ENCODE results near the gene CAPZA1. TPM values are rescaled to one million over a fixed set of nuclear protein-coding genes. Genes with fewer than 3 reads are reported as not detected.

The CAPZA1 gene
- total RNA-seq, 2 experiments from 2014 or later: 254 to 303 TPM

DNA sequence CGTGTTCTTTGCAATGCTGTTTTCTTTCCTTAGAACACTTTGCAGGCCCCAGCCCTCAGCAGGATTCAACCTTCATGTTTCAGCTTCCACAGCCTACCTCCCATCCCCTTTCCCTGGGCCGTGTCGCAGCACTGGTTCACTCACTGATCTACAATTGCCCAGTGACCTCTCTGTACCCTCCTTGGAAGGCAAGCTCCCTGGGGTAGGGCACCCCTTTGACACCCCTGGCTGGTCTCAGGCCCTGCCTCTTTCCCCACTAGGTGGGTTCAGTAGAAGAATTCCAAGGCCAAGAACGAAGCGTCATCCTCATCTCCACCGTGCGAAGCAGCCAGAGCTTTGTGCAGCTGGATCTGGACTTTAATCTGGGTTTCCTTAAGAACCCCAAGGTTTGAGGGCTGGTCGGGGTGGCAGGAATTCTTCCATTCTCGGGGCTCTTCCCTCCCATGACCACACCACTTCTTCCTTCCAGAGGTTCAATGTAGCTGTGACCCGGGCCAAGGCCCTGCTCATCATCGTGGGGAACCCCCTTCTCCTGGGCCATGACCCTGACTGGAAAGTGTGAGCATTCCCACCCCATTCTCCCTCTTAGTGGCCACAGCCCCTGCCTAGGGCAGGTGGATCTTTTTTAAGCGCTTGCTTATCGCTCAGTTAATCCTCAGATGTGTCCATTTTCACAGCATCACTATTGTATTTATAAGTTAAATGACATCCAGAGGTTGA, 80.0 kb downstream of the CAPZA1 start:
- no peak for DNase-seq
- POLR2A ChIA-PET: no interaction called here
- Mint-ChIP-seq H3K27me3 (no peaks in the 10 kb centered on the region), H3K9me3 (no peaks in the 10 kb centered on the region), H3K4me3 (no peak overlapping the region), H3K36me3 (ENCODE audit: low read depth) (peaks cover 42% of the 10 kb centered on the region), H3K27ac (peak overlapping the region; percentile 82), H3K4me1 (peaks cover 48% of the 10 kb centered on the region)
- CTCF ChIA-PET: interaction anchor here (0.6 to 2.5 kb wide), 4 partner anchors 9 to 58 kb away, joined by 3 to 10 read pairs (median 6); partner anchors contain the start of gene MOV10

DNA sequence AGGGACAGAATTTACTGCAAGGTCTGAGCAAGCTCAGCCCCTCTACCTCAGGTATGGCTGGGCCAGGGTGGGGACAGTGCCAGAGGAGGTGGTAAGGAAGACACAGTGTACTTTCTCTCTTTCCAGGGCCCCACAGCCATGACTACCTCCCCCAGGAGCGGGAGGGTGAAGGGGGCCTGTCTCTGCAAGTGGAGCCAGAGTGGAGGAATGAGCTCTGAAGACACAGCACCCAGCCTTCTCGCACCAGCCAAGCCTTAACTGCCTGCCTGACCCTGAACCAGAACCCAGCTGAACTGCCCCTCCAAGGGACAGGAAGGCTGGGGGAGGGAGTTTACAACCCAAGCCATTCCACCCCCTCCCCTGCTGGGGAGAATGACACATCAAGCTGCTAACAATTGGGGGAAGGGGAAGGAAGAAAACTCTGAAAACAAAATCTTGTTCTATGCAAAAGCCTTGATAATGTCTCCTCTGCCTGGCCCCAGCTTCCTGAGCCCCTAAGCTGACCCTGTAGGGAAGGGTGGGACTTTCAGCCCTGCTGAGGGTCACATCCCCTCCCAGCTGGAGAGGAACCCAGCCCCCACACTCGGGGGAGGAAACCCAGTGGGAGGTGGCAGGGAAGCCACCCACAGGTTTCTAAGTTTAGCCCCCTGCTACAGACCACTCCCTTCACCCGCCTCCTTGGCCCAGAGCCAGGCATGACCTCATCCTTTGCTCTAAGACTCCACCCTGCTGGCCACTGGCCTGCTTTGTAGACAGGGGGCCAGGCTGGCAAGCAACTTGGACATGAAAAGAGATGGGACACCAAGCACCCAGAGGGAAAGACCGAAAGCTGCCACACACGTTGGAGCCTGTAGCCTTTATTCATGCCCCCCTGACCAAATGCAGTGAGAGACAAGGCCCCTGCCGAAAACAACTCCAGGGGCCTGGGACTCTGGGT, 80.9 kb downstream of the CAPZA1 start:
- H3K4me1 Mint-ChIP-seq: peaks cover 57% of the 10 kb centered on the region
- ChIA-PET POLR2A (no interaction called here), CTCF (interaction anchor here (0.6 to 2.5 kb wide), 4 partner anchors 8 to 1106 kb away, joined by 3 to 10 read pairs (median 6); partner anchors contain the start of gene MOV10)
- no peaks in the 10 kb centered on the region for H3K27me3 Mint-ChIP-seq
- H3K4me3 Mint-ChIP-seq: no peak overlapping the region
- H3K36me3 Mint-ChIP-seq (ENCODE audit: low read depth): peaks cover 32% of the 10 kb centered on the region
- DNase-seq: peak; percentile 67
- H3K9me3 Mint-ChIP-seq: no peaks in the 10 kb centered on the region
- peak overlapping the region; percentile 82 for H3K27ac Mint-ChIP-seq

DNA sequence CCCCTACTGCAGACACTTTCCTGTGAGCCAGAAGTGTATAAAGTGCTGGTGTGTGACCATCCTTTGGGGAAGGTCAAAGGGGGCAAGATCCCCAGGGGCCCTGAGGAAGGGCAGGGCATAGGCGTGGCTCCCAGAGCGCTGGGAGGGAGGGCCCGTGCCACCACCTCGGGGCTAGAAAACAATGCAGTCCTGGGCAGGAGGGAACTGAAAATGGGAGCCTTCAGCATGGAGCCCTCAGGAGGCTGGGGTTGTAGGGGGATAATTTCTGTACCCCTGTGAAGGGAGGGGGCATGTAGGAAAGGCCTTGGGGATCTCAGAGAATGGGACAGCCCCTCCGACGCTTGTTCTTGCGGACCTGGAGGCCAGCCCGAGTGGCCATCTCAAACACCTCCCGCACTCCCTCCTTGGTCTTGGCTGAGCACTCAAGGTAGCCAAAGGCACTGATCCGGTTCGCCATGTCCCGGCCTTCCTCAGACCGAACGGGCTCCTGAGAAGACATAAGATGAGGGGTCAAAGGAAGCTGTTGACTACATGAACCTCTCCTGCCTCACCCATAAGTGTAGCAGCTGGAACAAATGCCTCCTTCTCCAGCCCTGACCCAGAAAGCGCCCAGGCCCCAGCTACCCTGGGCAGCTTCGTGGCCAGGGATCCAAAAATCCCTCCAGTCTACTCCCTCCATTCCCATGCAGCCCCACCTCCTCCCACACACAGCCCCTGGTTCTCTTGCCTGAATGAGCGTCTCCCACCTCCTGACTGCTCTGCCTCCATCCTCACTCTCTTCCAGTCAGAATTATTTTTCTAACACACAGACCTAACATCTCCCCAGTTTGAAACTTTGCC, 81.8 kb downstream of the CAPZA1 start:
- DNase-seq: no peak

DNA sequence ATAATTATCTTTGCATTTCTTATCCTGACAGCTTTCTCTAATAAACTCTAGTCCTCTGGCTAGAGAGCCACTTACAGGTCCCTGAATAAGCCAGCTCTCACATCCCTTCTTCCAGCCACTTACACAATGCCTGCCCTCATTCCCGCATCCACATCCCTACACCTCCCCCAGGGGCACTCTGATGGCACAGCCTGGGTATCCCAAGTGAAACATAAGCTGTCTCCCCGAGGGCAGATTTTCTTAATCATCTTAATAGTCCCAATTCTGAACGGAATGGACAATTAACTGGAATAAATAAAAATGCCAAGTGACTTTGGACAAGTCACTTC, 82.4 kb downstream of the CAPZA1 start:
- DNase-seq: no peak
- peaks cover 26% of the 10 kb centered on the region for H3K36me3 Mint-ChIP-seq (ENCODE audit: low read depth)
- H3K4me3 Mint-ChIP-seq: no peak overlapping the region
- peak overlapping the region; percentile 82 for H3K27ac Mint-ChIP-seq
- CTCF ChIA-PET: interaction anchor here (0.6 to 4.2 kb wide), 3 partner anchors 15 to 49 kb away, joined by 3 to 45 read pairs (median 6); partner anchors contain the start of gene PPM1J
- POLR2A ChIA-PET: no interaction called here
- no peaks in the 10 kb centered on the region for H3K9me3 Mint-ChIP-seq
- H3K27me3 Mint-ChIP-seq: no peaks in the 10 kb centered on the region
- peaks cover 66% of the 10 kb centered on the region for H3K4me1 Mint-ChIP-seq

More for the DNA sequence above, 81.8 kb downstream of the CAPZA1 start:
- ChIA-PET POLR2A (no interaction called here), CTCF (interaction anchor here (1.3 to 4.2 kb wide), 2 partner anchors 16 to 28 kb away, joined by 3 to 45 read pairs; partner anchors contain the start of gene PPM1J)
- H3K4me1 Mint-ChIP-seq: peaks cover 66% of the 10 kb centered on the region
- H3K27ac Mint-ChIP-seq: peak overlapping the region; percentile 82
- peaks cover 31% of the 10 kb centered on the region for H3K36me3 Mint-ChIP-seq (ENCODE audit: low read depth)
- H3K9me3 Mint-ChIP-seq: no peaks in the 10 kb centered on the region
- H3K27me3 Mint-ChIP-seq: no peaks in the 10 kb centered on the region
- no peak overlapping the region for H3K4me3 Mint-ChIP-seq

DNA sequence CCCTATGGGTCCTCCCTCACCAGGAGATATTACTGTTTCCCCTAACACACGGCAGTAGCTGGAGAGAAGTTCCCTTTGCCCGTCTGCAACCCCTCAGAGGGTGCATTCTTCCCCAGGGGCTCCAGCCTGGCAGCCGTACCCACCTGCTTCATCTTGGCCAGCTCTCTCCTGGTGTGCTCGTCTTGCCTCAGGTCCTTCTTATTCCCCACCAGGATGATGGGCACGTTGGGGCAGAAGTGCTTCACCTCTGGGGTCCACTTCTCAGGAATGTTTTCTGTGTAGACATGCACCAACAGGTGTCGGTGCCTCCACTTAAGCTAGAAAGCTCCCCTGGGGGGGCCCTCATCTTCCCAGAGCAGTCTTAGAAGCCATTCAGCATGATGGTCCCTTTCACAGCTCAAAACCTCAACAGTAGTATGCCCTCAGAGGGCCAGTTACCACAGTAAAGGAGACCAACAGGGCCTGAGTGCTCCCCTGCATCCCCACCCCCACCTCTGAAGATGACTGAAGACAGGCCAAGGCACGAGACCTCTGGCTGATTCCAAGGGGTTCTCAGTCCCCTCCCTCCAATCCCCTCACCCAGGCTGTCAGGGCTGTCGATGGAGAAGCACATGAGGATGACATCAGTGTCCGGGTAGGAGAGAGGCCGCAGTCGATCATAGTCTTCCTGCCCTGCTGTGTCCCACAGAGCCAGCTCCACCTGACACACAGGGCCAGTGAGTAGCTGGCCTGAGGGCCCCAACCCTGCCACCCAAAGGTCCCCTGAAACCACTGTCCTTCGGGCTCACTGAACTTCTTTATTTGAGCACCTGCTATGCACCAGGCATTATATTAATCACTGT, 83.0 kb downstream of the CAPZA1 start:
- CTCF ChIA-PET: interaction anchor here (0.6 to 4.2 kb wide), 3 partner anchors 15 to 50 kb away, joined by 3 to 45 read pairs (median 6); partner anchors contain the start of gene PPM1J
- Mint-ChIP-seq H3K9me3 (no peaks in the 10 kb centered on the region), H3K4me1 (peaks cover 70% of the 10 kb centered on the region), H3K27ac (peak overlapping the region; percentile 82), H3K36me3 (ENCODE audit: low read depth) (peaks cover 26% of the 10 kb centered on the region), H3K27me3 (peaks cover 3% of the 10 kb centered on the region), H3K4me3 (no peak overlapping the region)
- no peak for DNase-seq
- POLR2A ChIA-PET: interaction anchor here (0.6 kb wide), 1 partner anchor 1557 kb away, joined by 3 read pairs; no protein-coding TSS in a partner anchor

DNA sequence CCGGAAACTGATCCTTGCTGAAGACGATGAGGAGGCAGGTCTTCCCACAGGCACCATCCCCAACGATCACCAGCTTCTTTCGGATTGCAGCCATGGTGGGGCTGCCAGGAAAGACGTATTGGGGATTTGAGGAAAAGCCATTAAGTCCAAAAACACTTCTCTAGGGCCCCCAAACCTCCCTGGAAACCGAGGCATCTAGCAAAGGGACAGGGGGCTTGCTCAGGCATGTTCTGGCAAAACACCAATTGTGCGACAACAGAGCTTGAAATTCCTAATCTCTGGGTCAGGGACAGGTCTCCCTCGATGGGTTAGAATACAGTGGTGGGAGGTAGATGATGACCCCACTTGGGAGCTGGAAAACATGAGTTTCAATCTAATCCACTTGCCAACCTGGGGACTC, 84.1 kb downstream of the CAPZA1 start:
- peaks cover 26% of the 10 kb centered on the region for H3K36me3 Mint-ChIP-seq (ENCODE audit: low read depth)
- H3K27ac Mint-ChIP-seq: peak overlapping the region; percentile 87
- CTCF ChIA-PET: interaction anchor here (0.8 to 4.2 kb wide), 2 partner anchors 14 to 51 kb away, joined by 3 to 45 read pairs; partner anchors contain the start of gene PPM1J
- POLR2A ChIA-PET: no interaction called here
- no peaks in the 10 kb centered on the region for H3K9me3 Mint-ChIP-seq
- H3K27me3 Mint-ChIP-seq: peaks cover 14% of the 10 kb centered on the region
- no peak for DNase-seq
- no peak overlapping the region for H3K4me3 Mint-ChIP-seq
- H3K4me1 Mint-ChIP-seq: peaks cover 74% of the 10 kb centered on the region

DNA sequence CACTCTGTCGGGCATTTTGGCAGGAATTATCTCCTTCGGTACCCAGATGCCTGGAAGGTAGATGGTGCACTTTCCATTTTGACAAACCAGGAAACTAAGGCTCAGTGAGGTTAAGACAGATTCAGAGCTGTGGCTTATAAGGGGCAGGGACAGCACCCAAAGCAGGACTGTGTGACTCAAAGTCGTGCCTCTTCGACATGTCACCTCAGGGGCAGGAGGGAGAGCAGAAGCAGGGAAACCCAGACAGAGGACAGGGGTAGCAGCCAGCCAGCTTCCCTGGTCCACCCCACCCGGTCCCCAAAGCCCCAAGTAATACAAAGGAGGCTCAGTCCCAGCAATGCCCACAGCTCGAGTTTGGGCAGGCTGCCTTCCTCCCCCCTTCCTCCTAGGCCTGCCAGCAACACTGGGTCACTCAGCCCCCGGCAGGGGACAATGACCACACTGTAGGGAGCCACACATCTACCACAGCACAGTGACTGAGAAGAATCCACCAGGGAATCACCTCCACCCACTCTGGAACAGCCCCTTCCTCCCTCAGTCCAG, 84.8 kb downstream of the CAPZA1 start:
- Mint-ChIP-seq H3K27ac (peak overlapping the region; percentile 87), H3K36me3 (ENCODE audit: low read depth) (peaks cover 24% of the 10 kb centered on the region), H3K27me3 (peaks cover 20% of the 10 kb centered on the region), H3K4me3 (peak overlapping the region; percentile 71), H3K9me3 (no peaks in the 10 kb centered on the region), H3K4me1 (peaks cover 71% of the 10 kb centered on the region)
- no peak for DNase-seq
- ChIA-PET CTCF (interaction anchor here (0.8 to 4.2 kb wide), 5 partner anchors 13 to 314 kb away, joined by 3 to 45 read pairs (median 3); partner anchors contain the start of gene PPM1J), POLR2A (interaction anchor here (1.6 kb wide), 1 partner anchor 30 kb away, joined by 5 read pairs; the partner anchor contains the start of gene MOV10)

DNA sequence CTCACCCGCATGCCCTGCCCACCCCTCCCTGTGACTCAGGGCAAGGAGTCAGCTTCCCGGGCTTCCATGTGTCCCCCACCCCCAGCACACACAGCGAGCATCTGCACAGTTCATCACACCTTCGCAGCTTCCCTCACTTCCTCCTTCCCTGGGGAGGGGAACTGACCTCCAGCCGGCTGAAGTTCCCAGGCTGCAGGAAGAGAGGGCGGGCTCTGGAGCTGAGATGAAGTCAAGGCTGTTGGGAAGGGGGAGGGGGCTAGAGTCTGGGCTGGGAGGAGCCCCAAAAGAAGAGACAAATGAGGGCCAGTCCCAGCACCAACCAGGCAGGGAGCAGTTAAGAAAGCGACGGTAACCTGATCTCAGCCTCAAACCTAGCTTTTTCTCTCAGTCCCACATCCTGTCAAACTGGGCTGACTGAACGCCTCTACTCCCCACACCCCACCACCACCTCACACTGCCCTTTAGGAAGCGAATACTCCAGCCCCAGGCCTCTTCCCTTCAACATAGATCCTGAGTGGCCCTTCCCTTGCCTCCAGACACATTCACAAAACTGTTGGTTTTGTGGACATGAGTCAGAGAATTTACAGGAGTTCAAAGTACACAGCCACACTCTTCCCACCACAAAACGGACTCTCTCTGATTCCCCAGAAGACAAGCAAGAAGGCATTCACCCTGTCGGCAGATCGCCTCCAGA, 85.4 kb downstream of the CAPZA1 start:
- H3K27ac Mint-ChIP-seq: peak overlapping the region; percentile 87
- POLR2A ChIA-PET: interaction anchor here (1.6 kb wide), 1 partner anchor 30 kb away, joined by 5 read pairs; the partner anchor contains the start of gene MOV10
- H3K27me3 Mint-ChIP-seq: peaks cover 25% of the 10 kb centered on the region
- peak; percentile 77 for DNase-seq
- peaks cover 18% of the 10 kb centered on the region for H3K36me3 Mint-ChIP-seq (ENCODE audit: low read depth)
- no peaks in the 10 kb centered on the region for H3K9me3 Mint-ChIP-seq
- H3K4me3 Mint-ChIP-seq: peak overlapping the region; percentile 71
- H3K4me1 Mint-ChIP-seq: peaks cover 65% of the 10 kb centered on the region
- CTCF ChIA-PET: interaction anchor here (0.6 to 4.2 kb wide), 4 partner anchors 12 to 314 kb away, joined by 3 to 45 read pairs (median 4); partner anchors contain the start of genes MOV10 and PPM1J

DNA sequence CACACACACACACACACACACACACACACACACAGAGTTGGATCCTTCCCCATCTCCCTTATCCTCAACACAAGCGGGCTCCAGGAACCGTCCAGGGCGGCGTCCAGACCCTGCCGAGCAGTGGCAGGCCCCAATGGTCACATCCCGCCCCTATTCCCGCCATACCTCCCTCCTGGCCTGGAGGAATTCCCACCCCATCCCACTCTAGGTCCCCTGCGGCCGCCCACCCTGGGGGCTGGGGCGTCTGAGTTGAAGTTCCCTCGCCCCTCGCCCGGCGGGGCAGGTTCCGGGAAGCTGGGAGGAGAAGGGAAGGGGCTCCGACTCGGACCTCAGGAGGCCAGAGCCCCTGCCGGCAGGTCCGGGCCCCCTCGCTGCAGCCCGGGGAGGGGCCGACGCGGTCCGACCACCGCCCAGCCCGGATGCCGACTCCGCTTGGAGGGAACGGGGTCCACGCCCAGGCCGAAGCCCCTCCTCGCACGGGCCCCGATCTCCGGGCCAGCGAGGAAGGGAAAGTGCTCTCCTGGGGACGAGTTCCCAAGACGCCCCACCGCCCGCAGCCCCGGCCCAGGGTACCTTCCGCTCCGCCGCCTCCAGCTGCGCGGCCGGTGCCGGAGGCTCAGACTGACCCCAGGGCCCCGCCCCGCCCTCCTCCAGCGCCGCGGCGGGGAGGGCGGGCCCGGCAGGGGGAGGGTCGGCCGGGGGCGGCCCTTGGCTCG, 87.0 kb downstream of the CAPZA1 start, which contains the start of gene RHOC:
TSS of gene RHOC (minus strand) at position 623 of the 716 bp plus-strand sequence. CDS start 3,328 bp downstream, outside the sequence.
- H3K27ac Mint-ChIP-seq: peak within 1 kb of the TSS; percentile 87
- peaks cover 10% of the 10 kb centered on the region for H3K36me3 Mint-ChIP-seq (ENCODE audit: low read depth)
- no peaks in the 10 kb centered on the region for H3K9me3 Mint-ChIP-seq
- ChIA-PET POLR2A (no interaction called here), CTCF (interaction anchor here (1.9 kb wide), 1 partner anchor 9 kb away, joined by 5 read pairs; no protein-coding TSS in a partner anchor)
- H3K4me1 Mint-ChIP-seq: peaks cover 49% of the 10 kb centered on the region
- peak within 1 kb of the TSS; percentile 77 for H3K4me3 Mint-ChIP-seq
- peaks cover 31% of the 10 kb centered on the region for H3K27me3 Mint-ChIP-seq
- DNase-seq: peak; percentile 40
